Right lobe of liver (tissue), 4 donors: Measurements from ENCODE around the gene MX1.

Experiments
- CTCF ChIP-seq, 4 donors: fragments of 200-600 bp in 3 of 4; fragments of 450-650 bp in 1 of 4; IDR thresholded peaks; one replicate each; pipeline versions ENCODE4 v1.5.1 to v1.8.0; 2016 to 2022; ENCODE audit warnings: antibody characterized with exemption in 4 of 4, mild to moderate bottlenecking in 2 of 4
- POLR2A ChIP-seq: fragments of 450-650 bp; IDR thresholded peaks from one replicate; pipeline ENCODE4 v1.6.1; 2017; ENCODE audit warnings: antibody characterized with exemption, mild to moderate bottlenecking
- donor health status: DM: no; HTN: no; CAD: no.
- donor health status: DM: no; HTN: no; CAD: no.
- donor health status: DM: no; HTN: yes; CAD: no.

- TF ChIP-seq CTCF (IDR thresholded peaks at IDR 0.05) (no peak), POLR2A (peak; percentile 29)
Measured at GRCh38 chr21:41506611-41507520, 80.8 kb downstream of the MX1 start.
